HFFc6 (cell line): ENCODE measurements around the gene THAP11. TPM values are rescaled to one million over a fixed set of nuclear protein-coding genes. Genes with fewer than 3 reads are reported as not detected.
A peak's percentile ranks its signal among the peaks of the same experiment; 100 is the strongest.

Experiments
- DNase-seq: peaks from one replicate; pipeline ENCODE4 v3.0.0-alpha.2; 2018
- H3K27ac Mint-ChIP-seq: 2 replicates; pipeline ENCODE4 v1.8.0; 2020; ENCODE audit warnings: mild to moderate bottlenecking, mixed read lengths
- H3K27me3 Mint-ChIP-seq: 2 replicates; pipeline ENCODE4 v1.8.0; 2021; ENCODE audit warnings: mild to moderate bottlenecking, moderate library complexity, mixed read lengths; ENCODE audit not compliant: insufficient read depth
- H3K36me3 Mint-ChIP-seq: 2 replicates; pipeline ENCODE4 v1.8.0; 2021; ENCODE audit warnings: low read depth, mixed read lengths
- H3K4me1 Mint-ChIP-seq: 2 replicates; pipeline ENCODE4 v1.8.0; 2020; ENCODE audit warnings: low read depth, mixed read lengths
- H3K4me3 Mint-ChIP-seq: 2 replicates; pipeline ENCODE4 v1.8.0; 2020; ENCODE audit warnings: mild to moderate bottlenecking, moderate library complexity, mixed read lengths
- H3K9me3 Mint-ChIP-seq: 2 replicates; pipeline ENCODE4 v1.8.0; 2020; ENCODE audit warnings: mild to moderate bottlenecking, mixed read lengths
- CTCF ChIP-seq: fragments of 200-600 bp; sonication (generic); IDR thresholded peaks from 2 replicates; pipeline ENCODE4 v1.5.0; 2021; ENCODE audit warnings: antibody characterized with exemption, mild to moderate bottlenecking
- long read RNA-seq: library from polyadenylated mRNA; unstranded; transcript quantifications from one replicate; pipeline ENCODE4 v2.0.0, GENCODE V29; 2019
- total RNA-seq, 6 experiments: library from RNA; stranded (reverse); fragmentation: NEBNext Ultra II Directional; extraction: Animal tissue kit (Norgen Biotek cat#: 25700); gene quantifications; 2 replicates in 1 of 6; 3 replicates in 5 of 6; pipeline ENCODE4 v1.2.3, GENCODE V29; 2021

THAP11 gene
- total RNA-seq, result 10 to 100 TPM; 15.1 to 18.6 (median 16.2) TPM
- long read RNA-seq, transcript THAP11-201 (1 exons, 2,114 nt), result major isoform, 9 of 9 reads
- long read RNA-seq, partial matches to known transcripts, result 0 of 9 reads
- long read RNA-seq, other reads (novel, unspliced or antisense), result 0 of 9 reads

DNA sequence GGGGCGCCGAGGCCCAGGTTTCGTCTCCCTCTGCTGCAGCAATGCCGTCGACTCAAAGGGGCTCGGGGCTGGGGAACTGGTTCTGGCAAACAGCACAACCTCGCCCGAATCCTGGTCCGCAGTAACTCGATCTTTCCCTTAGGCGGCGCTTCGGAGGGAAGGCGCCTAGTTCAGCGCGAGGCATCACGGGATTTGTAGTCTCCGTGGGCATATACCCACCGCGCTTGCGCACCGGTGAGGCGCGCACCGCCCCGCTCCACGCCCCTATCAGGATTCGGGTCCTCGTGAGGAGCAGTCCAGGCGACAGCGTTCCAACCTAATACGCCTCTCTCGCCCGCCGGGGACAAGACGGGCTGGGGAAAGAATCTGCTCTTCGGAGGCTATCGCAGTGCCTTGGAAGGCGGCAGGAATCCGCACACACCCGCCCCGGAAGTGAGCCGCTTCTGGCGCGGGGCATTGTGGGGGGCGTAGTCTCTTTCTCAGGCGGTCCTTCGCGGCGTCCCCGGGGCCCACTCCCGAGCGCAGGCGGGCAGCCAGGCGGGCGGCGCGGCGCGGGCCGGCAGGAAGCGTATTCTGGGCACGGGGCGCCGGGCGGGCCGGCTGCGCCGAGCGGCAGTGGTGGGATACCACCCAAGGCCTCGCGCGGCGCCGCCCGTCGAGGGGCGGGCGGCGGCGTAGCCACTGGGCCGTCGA, at the start of gene THAP11:
Gene THAP11, plus strand, starts transcription at position 505 of the 693 bp plus-strand sequence. CDS start 235 bp downstream, outside the sequence.
- TF ChIP-seq CTCF, result peak; percentile 90
- Mint-ChIP-seq H3K27ac (peak within 1 kb of the TSS; percentile 95), H3K36me3 (no peaks in the 10 kb centered on the region), H3K27me3 (no peaks in the 10 kb centered on the region; the same call in 1 of the 2 replicates), H3K4me3 (peak within 1 kb of the TSS; percentile 90), H3K9me3 (no peaks in the 10 kb centered on the region), H3K4me1 (peaks cover 44% of the 10 kb centered on the region)
- DNase-seq, result peak; percentile 91

GRCh38 chr16:67796099-67796718, 45.9 kb upstream of the THAP11 start:
- H3K9me3 Mint-ChIP-seq, result no peaks in the 10 kb centered on the region

DNA sequence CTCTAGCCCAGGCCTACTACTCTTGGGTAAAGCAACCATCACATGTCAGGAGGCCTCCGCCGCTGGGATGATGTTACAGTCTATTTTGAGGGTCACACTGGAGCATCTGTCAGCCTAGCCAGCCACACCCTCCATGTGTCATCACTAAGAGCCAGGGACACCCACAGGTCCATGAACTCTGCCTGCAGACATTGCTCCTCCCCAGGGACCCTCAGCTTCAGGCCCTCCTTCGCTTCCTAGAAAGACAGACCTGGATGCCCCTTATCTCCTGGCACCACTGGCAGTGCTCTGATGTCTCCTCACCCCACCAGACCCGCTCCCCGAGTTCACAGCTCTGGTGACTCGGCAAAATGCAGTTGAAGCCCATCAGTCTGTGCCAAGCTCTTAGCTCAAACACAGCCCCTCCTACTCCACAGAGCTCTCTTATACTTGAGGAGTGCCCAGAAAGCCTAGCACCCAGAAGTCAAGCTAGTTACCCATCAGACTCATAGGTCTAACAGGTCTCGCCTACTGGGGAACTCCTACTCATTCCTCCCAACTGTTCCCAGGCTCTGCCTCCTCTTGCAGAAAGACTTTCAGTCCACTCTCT, 41.7 kb upstream of the THAP11 start:
- peaks cover 15% of the 10 kb centered on the region for H3K36me3 Mint-ChIP-seq
- no peaks in the 10 kb centered on the region; the same call in 1 of the 2 replicates for H3K27me3 Mint-ChIP-seq
- no peak for DNase-seq
- H3K9me3 Mint-ChIP-seq, result no peaks in the 10 kb centered on the region
- no peak for TF ChIP-seq CTCF
- peaks cover 20% of the 10 kb centered on the region for H3K4me1 Mint-ChIP-seq
- H3K27ac Mint-ChIP-seq, result peak overlapping the region; percentile 40
- no peak overlapping the region for H3K4me3 Mint-ChIP-seq

More at GRCh38 chr16:67796099-67796718, 45.9 kb upstream of the THAP11 start:
- H3K4me1 Mint-ChIP-seq, result peaks cover 10% of the 10 kb centered on the region
- H3K27me3 Mint-ChIP-seq, result no peaks in the 10 kb centered on the region; the same call in 1 of the 2 replicates
- TF ChIP-seq CTCF, result no peak
- H3K4me3 Mint-ChIP-seq, result no peak overlapping the region
- H3K36me3 Mint-ChIP-seq, result peaks cover 6% of the 10 kb centered on the region; the same call in 1 of the 2 replicates
- no peak overlapping the region for H3K27ac Mint-ChIP-seq
- no peak for DNase-seq

DNA sequence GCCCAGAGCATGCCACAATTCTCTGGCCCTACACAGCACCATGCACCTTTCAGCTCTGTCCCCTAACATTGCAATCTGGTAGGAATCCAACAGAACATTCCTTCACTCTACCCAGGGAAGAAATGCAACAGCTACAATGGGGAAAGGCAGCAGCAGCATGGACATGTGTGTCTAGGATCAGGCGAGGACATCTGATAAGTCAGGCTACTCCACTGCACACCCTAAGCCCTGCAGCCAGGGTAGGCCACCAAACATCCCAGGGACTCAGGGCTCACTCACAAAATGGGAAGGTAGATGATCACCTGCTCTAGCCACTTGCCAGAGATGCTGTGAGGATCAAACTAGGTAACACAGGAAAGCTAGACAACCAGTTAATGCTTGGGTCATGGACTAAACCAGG, 40.9 kb upstream of the THAP11 start:
- Mint-ChIP-seq H3K27me3 (no peaks in the 10 kb centered on the region; the same call in 1 of the 2 replicates), H3K4me3 (no peak overlapping the region), H3K9me3 (no peaks in the 10 kb centered on the region), H3K27ac (no peak overlapping the region), H3K4me1 (peaks cover 23% of the 10 kb centered on the region), H3K36me3 (peaks cover 15% of the 10 kb centered on the region)
- TF ChIP-seq CTCF, result no peak
- no peak for DNase-seq

- Mint-ChIP-seq H3K27me3 (no peaks in the 10 kb centered on the region; the same call in 1 of the 2 replicates), H3K9me3 (no peaks in the 10 kb centered on the region), H3K36me3 (peaks cover 15% of the 10 kb centered on the region), H3K4me1 (peaks cover 23% of the 10 kb centered on the region), H3K4me3 (no peak overlapping the region), H3K27ac (no peak overlapping the region)
- no peak for TF ChIP-seq CTCF
- DNase-seq, result no peak
Measured at GRCh38 chr16:67801883-67802282, 40.2 kb upstream of the THAP11 start.
